MCF 10A (cell line): ENCODE data around the gene ZNF501. TPM values are rescaled to one million over a fixed set of nuclear protein-coding genes. Genes with fewer than 3 reads are reported as not detected.

Experiments used
- BruUV-seq: library from RNA; stranded (reverse); fragments of 400-500 nt; replicated peaks from 2 replicates; lab custom pipeline; 2021; lab: Mats Ljungman, UMichigan
- CTCF ChIA-PET: fragments of 300-600 bp; sonication (Branson Sonifier 250); formaldehyde crosslinking; extraction: SDS; loops from one replicate; lab custom pipeline; 2021; ENCODE audit warnings: antibody characterized with exemption, inconsistent platforms; lab: Yijun Ruan, JAX
- POLR2A ChIA-PET: fragments of 300-600, 350-650 bp; sonication (Branson Sonifier 250); formaldehyde crosslinking; extraction: SDS; loops from one replicate; lab custom pipeline; 2020; ENCODE audit warnings: antibody characterized with exemption, inconsistent platforms; lab: Yijun Ruan, JAX
- DNase-seq: peaks from one replicate; pipeline ENCODE4 v3.0.0-alpha.2; 2018; ENCODE audit not compliant: unreplicated experiment
- H3K27ac Mint-ChIP-seq: one replicate; pipeline ENCODE4 v1.8.0; 2022; ENCODE audit warnings: mild to moderate bottlenecking, low read depth, mixed read lengths; ENCODE audit not compliant: unreplicated experiment
- H3K27me3 Mint-ChIP-seq: one replicate; pipeline ENCODE4 v1.8.0; 2022; ENCODE audit warnings: mixed read lengths; ENCODE audit not compliant: insufficient read depth, unreplicated experiment
- H3K36me3 Mint-ChIP-seq: one replicate; pipeline ENCODE4 v1.8.0; 2022; ENCODE audit warnings: mild to moderate bottlenecking, moderate library complexity, mixed read lengths; ENCODE audit not compliant: insufficient read depth, unreplicated experiment
- H3K4me1 Mint-ChIP-seq: one replicate; pipeline ENCODE4 v1.8.0; 2022; ENCODE audit warnings: mixed read lengths; ENCODE audit not compliant: insufficient read depth, unreplicated experiment
- H3K4me3 Mint-ChIP-seq: one replicate; pipeline ENCODE4 v1.8.0; 2022; ENCODE audit warnings: mild to moderate bottlenecking, moderate library complexity, mixed read lengths; ENCODE audit not compliant: unreplicated experiment
- H3K9me3 Mint-ChIP-seq: one replicate; pipeline ENCODE4 v1.8.0; 2022; ENCODE audit warnings: mixed read lengths; ENCODE audit not compliant: unreplicated experiment
- CTCF ChIP-seq: fragments of 200-600 bp; IDR thresholded peaks from one replicate; pipeline ENCODE4 v1.8.0; 2022; ENCODE audit warnings: antibody characterized with exemption, mild to moderate bottlenecking; ENCODE audit not compliant: unreplicated experiment
- intact Hi-C: fragments of 100-400 bp; cut with micrococcal nuclease; formaldehyde crosslinking; loops from 2 replicates; pipeline ENCODE4 v1.14.1; 2022
- total RNA-seq: library from RNA; stranded (reverse); gene quantifications from 2 replicates; pipeline ENCODE4 v1.2.3, GENCODE V29; 2022

ZNF501 gene
- total RNA-seq, 1 experiment from 2014 or later: 0.40 TPM

- Mint-ChIP-seq H3K9me3 (peaks cover 5% of the 10 kb centered on the region), H3K4me1 (peaks cover 11% of the 10 kb centered on the region), H3K27ac (peak within 1 kb of the TSS; percentile 88), H3K27me3 (no peaks in the 10 kb centered on the region), H3K4me3 (peak within 1 kb of the TSS; percentile 77), H3K36me3 (peaks cover 21% of the 10 kb centered on the region)
- TSS peak; percentile 71 for BruUV-seq
- intact Hi-C loops: loop anchor here (1.0 to 5.0 kb wide), 4 partner anchors 134 to 231 kb away; partner anchors contain the start of gene ZNF197
- no peak for TF ChIP-seq CTCF
- DNase-seq: peak; percentile 96
- CTCF ChIA-PET: interaction anchor here (0.6 to 1.7 kb wide), 9 partner anchors 16 to 234 kb away, joined by 3 to 8 read pairs (median 4); no protein-coding TSS in a partner anchor
- POLR2A ChIA-PET: interaction anchor here (0.7 to 3.8 kb wide), 17 partner anchors 10 to 471 kb away, joined by 3 to 38 read pairs (median 5); partner anchors contain the start of genes EXOSC7, ZDHHC3 and ZNF197
Observed at GRCh38 chr3:44761424-44762169, 32.2 kb downstream of the ZNF501 start, which contains the start of the genes KIAA1143 and KIF15. TSS of gene KIAA1143 (minus strand) at chr3:44761619. CDS start at chr3:44761602, 17 bp downstream. TSS of gene KIF15 (plus strand) at chr3:44761794. CDS start at chr3:44761866, 72 bp downstream.

- ChIA-PET POLR2A (interaction anchor here (0.5 to 3.8 kb wide), 15 partner anchors 9 to 259 kb away, joined by 3 to 38 read pairs (median 5); partner anchors contain the start of genes EXOSC7, ZDHHC3 and ZNF197), CTCF (interaction anchor here (0.6 to 1.4 kb wide), 8 partner anchors 9 to 159 kb away, joined by 3 to 8 read pairs (median 4); no protein-coding TSS in a partner anchor)
- intact Hi-C loops: loop anchor here (1.0 to 5.0 kb wide), 4 partner anchors 135 to 230 kb away; partner anchors contain the start of gene ZNF197
- Mint-ChIP-seq H3K4me1 (peaks cover 11% of the 10 kb centered on the region), H3K36me3 (peaks cover 22% of the 10 kb centered on the region), H3K27me3 (no peaks in the 10 kb centered on the region), H3K4me3 (peak overlapping the region; percentile 77), H3K9me3 (peaks cover 5% of the 10 kb centered on the region), H3K27ac (peak overlapping the region; percentile 88)
- TF ChIP-seq CTCF: no peak
- no TSS peak for BruUV-seq
- DNase-seq: no peak
Observed at GRCh38 chr3:44762170-44762677, 32.8 kb downstream of the ZNF501 start.

- ChIA-PET POLR2A (interaction anchor here (0.5 to 3.8 kb wide), 14 partner anchors 9 to 361 kb away, joined by 3 to 38 read pairs (median 4); partner anchors contain the start of genes EXOSC7, ZDHHC3 and ZNF197), CTCF (interaction anchor here (0.6 to 1.4 kb wide), 8 partner anchors 9 to 158 kb away, joined by 3 to 8 read pairs (median 4); no protein-coding TSS in a partner anchor)
- H3K9me3 Mint-ChIP-seq: peaks cover 5% of the 10 kb centered on the region
- H3K36me3 Mint-ChIP-seq: peaks cover 25% of the 10 kb centered on the region
- BruUV-seq: no TSS peak
- intact Hi-C loops: loop anchor here (1.0 to 5.0 kb wide), 4 partner anchors 135 to 230 kb away; partner anchors contain the start of gene ZNF197
- no peak for DNase-seq
- TF ChIP-seq CTCF: no peak
- peaks cover 11% of the 10 kb centered on the region for H3K4me1 Mint-ChIP-seq
- H3K27me3 Mint-ChIP-seq: no peaks in the 10 kb centered on the region
- H3K4me3 Mint-ChIP-seq: peak overlapping the region; percentile 77
- H3K27ac Mint-ChIP-seq: peak overlapping the region; percentile 88
Observed at GRCh38 chr3:44762690-44763089, 33.3 kb downstream of the ZNF501 start.
